WERI-Rb-1 (cell line): Measurements from ENCODE around the gene IRF5.

ENCODE experiments used
- DNase-seq: peaks from one replicate; pipeline ENCODE4 v3.0.0-alpha.2; 2020
- H3K27ac ChIP-seq: fragments of 250-450 bp; sonication (Bioruptor Pico); 2 replicates; pipeline ENCODE4 v1.5.1; 2020; ENCODE audit warnings: mild to moderate bottlenecking, moderate library complexity
- H3K27me3 ChIP-seq: fragments of 250-450 bp; sonication (Bioruptor Pico); 2 replicates; pipeline ENCODE4 v1.5.1; 2021; ENCODE audit warnings: mild to moderate bottlenecking, low read depth, moderate library complexity; ENCODE audit not compliant: insufficient read depth, severe bottlenecking
- H3K36me3 ChIP-seq: fragments of 250-450 bp; sonication (Bioruptor Pico); 2 replicates; pipeline ENCODE4 v1.5.1; 2020; ENCODE audit warnings: mild to moderate bottlenecking, moderate library complexity
- H3K4me3 ChIP-seq: 2 replicates; pipeline ENCODE4 v1.5.1; 2011; ENCODE audit warnings: low read depth, mild to moderate bottlenecking, control low read depth, low read length
- H3K9me3 ChIP-seq: fragments of 250-450 bp; sonication (Bioruptor Pico); 2 replicates; pipeline ENCODE4 v1.5.1; 2021; ENCODE audit warnings: mild to moderate bottlenecking, moderate library complexity; ENCODE audit not compliant: severe bottlenecking
- CTCF ChIP-seq: IDR thresholded peaks from 2 replicates; pipeline ENCODE4 v1.5.1; 2011; ENCODE audit warnings: low read depth, mild to moderate bottlenecking, control low read depth, inconsistent platforms, low read length

IRF5 gene

DNA sequence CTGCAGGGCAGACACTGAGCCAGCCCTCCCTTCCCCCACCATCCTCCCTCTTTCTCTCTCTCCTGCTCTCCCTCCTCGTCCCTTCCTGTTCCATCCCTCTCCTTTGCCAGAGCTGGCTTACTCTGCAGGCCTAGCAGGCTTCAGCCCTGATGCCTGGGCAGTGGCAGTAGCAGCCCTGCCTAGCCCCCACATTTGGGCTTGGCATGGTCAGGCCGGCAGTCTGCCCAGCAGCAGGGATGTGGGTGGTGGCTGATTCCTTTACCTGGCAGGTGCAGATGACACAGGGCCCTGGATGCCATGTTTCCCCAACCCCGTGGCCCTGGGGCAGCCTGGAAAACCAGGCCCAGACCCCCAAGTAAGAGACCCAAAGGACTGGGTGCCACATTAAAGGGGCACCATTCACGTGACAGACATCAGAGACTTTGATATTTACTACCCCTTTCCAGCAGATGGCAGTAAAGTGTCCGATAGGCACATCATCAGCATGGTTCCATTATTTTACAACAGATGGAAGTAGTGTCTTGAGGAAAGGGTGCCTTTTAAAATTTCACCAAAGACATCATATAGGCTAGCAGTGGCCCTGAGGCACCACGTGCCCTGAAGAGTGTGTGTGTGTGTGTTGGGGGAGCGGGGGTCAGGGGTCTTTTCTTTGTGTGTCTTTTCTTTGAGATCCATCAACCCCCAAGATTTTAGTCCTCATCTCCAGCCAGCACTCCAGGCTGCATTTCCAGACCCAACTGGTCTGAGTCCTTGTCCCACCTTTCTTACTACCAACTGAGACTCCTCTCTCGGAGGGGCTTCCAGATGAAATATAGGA lies 33.1 kb upstream of the IRF5 start:
- no peak for DNase-seq
- no peak overlapping the region for H3K4me3 ChIP-seq
- H3K9me3 ChIP-seq: peaks cover 2% of the 10 kb centered on the region
- peak; percentile 61 for TF ChIP-seq CTCF
- no peaks in the 10 kb centered on the region for H3K36me3 ChIP-seq
- H3K27me3 ChIP-seq: no peaks in the 10 kb centered on the region
- H3K27ac ChIP-seq: no peak overlapping the region

DNA sequence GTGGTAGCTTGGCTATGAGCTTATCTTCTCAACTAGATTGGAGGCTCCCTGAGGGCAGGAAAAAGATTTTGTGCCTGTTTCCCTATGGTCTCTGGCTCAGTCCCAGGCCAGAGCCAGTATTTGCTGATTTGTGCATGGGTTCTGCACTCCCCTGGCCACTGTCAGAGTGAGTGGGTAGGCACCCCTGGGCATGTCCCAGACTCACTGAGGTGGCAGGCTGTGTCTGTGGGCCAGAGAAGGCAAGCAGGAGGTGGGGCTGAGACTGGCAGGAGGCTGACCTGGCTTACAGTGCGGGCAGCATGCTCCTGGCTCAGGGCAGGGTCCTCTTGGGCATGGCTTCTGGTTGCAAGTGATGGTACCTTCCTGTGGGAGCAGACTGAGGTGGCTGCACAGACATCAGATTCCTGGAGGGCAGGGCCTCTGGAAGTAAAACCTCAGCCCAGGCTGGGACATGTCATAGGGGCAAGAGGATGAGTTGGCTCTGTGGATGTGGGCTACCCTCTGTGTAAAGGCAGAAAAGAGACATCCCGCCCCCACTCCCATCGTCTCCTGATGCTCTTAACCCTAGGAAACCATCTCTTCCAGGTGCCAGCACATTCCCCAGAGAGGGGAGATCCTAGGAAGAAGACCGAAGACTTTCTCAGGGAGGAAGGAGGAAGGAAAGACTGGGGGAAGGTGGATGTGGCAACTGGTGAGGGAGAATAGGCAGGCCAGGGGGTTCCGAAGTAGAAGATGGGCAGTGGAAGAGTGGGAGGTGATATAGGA lies 31.5 kb upstream of the IRF5 start:
- Histone ChIP-seq H3K27ac (no peak overlapping the region), H3K27me3 (no peaks in the 10 kb centered on the region), H3K9me3 (no peaks in the 10 kb centered on the region), H3K4me3 (no peak overlapping the region), H3K36me3 (no peaks in the 10 kb centered on the region)
- no peak for TF ChIP-seq CTCF
- DNase-seq: no peak

- no peaks in the 10 kb centered on the region for H3K36me3 ChIP-seq
- H3K9me3 ChIP-seq: no peaks in the 10 kb centered on the region
- no peak for TF ChIP-seq CTCF
- H3K27ac ChIP-seq: no peak overlapping the region
- no peak for DNase-seq
- no peak overlapping the region for H3K4me3 ChIP-seq
- no peaks in the 10 kb centered on the region for H3K27me3 ChIP-seq
Measured at GRCh38 chr7:128906766-128907559, 30.8 kb upstream of the IRF5 start.

DNA sequence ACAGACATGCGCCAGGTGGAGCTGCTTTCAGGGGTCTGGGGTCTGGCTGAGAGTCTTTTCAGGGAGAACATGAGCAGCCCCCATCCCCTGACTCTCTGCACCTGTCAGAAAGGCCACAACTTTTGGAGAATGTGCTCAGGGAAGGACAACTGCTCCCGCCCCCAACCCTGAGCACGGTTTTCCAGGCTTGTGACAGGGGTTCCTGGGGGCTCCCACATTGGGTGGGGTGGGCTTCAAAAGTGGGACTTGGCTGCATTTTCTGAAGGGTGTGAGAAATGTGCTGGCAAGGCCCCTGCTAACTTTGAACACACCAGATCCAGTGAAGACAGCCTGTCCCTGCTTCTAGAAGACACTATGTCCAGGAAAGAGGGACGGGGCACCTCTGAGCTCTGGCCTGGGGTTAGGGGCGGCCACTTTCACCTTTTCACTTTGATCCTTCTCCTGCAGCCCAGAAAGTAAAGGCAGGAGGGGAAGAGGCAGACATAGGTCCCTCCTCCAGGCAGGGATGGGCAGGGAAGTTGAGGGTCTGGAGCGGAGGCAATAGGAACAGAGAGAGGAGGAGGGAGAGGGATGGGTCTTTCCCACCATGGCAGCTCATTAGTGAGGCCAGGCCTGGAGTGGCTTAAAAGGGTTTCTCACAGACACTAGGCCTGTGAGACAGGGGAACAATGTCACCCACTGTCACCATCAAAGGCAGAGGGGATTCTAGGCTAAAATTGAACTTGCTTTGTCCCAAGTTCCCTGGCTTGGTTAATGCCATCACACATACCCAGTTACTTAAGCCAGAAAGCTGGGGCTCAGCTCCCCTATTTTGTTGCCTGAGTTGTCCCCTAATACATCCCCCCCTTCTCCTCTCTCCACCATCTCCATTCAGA lies 28.7 kb upstream of the IRF5 start:
- no peak for DNase-seq
- H3K27me3 ChIP-seq: no peaks in the 10 kb centered on the region
- no peak overlapping the region for H3K4me3 ChIP-seq
- no peaks in the 10 kb centered on the region for H3K9me3 ChIP-seq
- no peaks in the 10 kb centered on the region for H3K36me3 ChIP-seq
- no peak overlapping the region for H3K27ac ChIP-seq
- TF ChIP-seq CTCF: no peak
